GM20000 (cell line): ENCODE data around the gene JSRP1.

Experiments used
- DNase-seq: peaks from one replicate; pipeline ENCODE4 v3.0.0; 2012; ENCODE audit warnings: low spot score
- CTCF ChIP-seq: IDR thresholded peaks from 2 replicates; pipeline ENCODE4 v1.5.1; 2012; ENCODE audit warnings: mild to moderate bottlenecking, control low read depth; ENCODE audit errors: extremely low read depth, missing control alignments

The JSRP1 gene

GRCh38 chr19:2235381-2236063 is 20.7 kb downstream of the JSRP1 start:
- DNase-seq = no peak
- TF ChIP-seq CTCF = no peak

- DNase-seq = no peak
- TF ChIP-seq CTCF = no peak
These were observed 21.2 kb downstream of the JSRP1 start for GRCh38 chr19:2234996-2235380.

- TF ChIP-seq CTCF = no peak
- no peak for DNase-seq
These were observed 22.5 kb downstream of the JSRP1 start for GRCh38 chr19:2233601-2234280.

- TF ChIP-seq CTCF = no peak
- DNase-seq = no peak
These were observed 23.7 kb downstream of the JSRP1 start for GRCh38 chr19:2232286-2233151.

GRCh38 chr19:2231621-2232221 is 24.5 kb downstream of the JSRP1 start:
- no peak for TF ChIP-seq CTCF
- no peak for DNase-seq

- no peak for TF ChIP-seq CTCF
- no peak for DNase-seq
These were observed 25.2 kb downstream of the JSRP1 start for GRCh38 chr19:2230807-2231533.
